NCI-H1436 treated with DMSO at 0.1 percent for 48 hours (cell line): ENCODE measurements around the gene CHD9.
"Not testable (repeated sequence)": the region's sequence is repeated elsewhere in the genome, so short reads cannot be mapped to it uniquely, and the experiment has no call there.

Experiments used
- DNase-seq: peaks from one replicate; lab custom pipeline; 2025; lab: John Stamatoyannopoulos, UW

Gene CHD9

DNA sequence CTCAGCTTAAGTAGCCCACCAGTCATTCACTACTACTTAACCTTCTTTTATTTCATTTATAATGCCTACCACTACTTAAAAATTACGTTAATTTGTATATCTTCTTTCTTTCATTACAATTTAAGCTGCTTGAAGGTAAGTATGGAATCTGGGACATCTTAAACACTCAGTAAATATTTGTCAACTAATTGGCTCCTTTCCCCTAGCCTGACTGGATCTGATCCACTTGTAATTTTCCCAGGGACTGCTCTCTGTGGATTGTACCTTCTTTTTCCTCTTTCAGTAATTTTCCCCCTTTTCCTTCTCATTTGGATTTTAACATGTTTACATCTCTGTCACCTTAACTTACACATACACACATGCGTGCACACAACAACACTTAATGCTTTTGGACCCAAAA lies 227.1 kb downstream of the CHD9 start:
- no peak for DNase-seq

GRCh38 chr16:53282328-53282727 lies 227.5 kb downstream of the CHD9 start:
- DNase-seq = no peak

DNA sequence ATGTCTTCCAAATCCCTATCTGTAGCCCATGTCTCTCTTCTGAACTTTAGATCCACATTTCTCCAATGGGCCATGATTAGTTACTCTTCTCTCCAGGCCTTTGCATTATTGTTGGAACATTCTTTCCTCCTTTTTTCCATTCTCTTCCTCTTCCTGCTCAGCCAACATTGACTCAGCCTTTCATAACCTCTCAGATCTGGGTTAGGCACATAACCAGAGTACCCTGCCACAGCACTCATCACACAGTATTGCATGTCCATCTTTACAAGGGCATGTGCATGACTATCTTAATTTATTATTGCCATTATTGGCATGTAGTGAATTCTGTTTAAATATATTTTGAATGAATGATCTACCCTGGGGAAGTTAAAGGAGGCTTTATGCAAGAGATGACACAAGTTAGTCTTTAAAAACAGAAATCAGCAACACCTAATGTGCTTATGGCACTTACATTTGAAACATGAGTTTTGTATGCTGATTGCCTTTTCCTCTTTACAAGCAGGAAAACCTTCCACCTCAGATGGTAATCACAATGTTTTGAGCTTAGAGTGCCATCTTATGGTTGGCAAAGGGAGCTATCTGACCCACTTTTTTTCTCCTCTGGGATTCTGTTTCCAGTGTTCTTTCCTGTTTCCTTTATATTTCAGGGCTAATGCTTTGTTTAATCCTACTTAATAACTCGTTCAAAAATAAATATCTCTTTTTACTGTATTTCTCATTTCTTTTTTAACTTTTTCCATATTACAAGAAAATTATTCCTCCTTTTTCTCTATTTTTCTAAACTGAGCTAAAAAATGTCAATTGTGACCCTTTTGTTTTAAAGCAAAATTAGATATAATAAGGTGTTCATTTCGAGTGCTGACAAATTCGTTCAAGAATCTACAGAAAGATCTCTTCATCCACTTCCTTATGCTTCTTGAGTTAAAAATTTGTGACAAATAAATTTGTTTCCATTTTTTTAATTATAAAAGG lies 228.5 kb downstream of the CHD9 start:
- DNase-seq = no peak

DNA sequence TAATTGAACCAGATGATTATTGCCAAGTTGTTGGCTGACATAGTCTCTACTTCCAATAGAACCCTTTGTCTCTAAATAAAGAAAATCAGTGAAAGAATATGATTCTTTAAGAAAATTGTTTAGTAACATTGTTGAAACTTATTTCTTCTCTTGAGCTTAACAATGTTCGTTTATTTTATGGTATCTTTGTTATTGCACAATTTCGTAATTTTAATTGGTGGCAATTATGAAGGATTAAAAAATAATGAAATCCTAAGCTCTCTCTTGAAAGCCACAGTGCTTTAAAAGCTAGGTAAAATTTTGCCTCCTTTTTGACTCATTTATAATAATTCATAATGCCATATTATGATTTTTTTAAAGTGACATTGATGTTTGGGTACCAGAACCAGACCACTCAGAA lies 230.4 kb downstream of the CHD9 start:
- DNase-seq = no peak

GRCh38 chr16:53290520-53290919 lies 235.7 kb downstream of the CHD9 start:
- no peak for DNase-seq

GRCh38 chr16:53291757-53292392 lies 237.1 kb downstream of the CHD9 start:
- no peak for DNase-seq

- no peak for DNase-seq
Measured at GRCh38 chr16:53297477-53297876, 242.7 kb downstream of the CHD9 start.

DNA sequence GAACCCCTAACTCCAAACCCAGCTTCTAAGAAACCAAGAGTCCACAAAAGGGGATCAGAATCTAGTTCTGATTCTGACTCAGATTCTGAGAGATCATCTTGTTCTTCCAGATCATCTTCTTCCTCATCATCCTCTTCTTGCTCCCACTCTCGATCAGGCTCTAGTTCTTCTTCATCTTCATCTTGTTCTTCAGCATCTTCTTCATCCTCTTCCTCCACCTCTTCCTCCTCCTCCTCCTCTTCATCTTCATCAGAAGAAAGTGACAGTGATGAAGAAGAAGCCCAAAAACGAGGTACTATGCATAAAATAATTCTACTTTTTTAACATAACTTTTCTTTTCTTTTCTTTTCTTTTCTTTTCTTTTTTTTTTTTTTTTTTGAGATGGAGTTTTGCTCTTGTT lies 249.5 kb downstream of the CHD9 start:
- DNase-seq = no peak

GRCh38 chr16:53305743-53306142 lies 251.0 kb downstream of the CHD9 start:
- DNase-seq = no peak

GRCh38 chr16:53309457-53309856 lies 254.7 kb downstream of the CHD9 start:
- no peak for DNase-seq

GRCh38 chr16:53320992-53321391 lies 266.2 kb downstream of the CHD9 start:
- no peak for DNase-seq

GRCh38 chr16:53323924-53324323 lies 269.1 kb downstream of the CHD9 start:
- no peak for DNase-seq

- DNase-seq = not testable (repeated sequence)
Measured at GRCh38 chr16:53330991-53331390, 276.2 kb downstream of the CHD9 start.

- no peak for DNase-seq
Measured at GRCh38 chr16:53334581-53334980, 279.8 kb downstream of the CHD9 start.

- no peak for DNase-seq
Measured at GRCh38 chr16:53337294-53337693, 282.5 kb downstream of the CHD9 start.

- no peak for DNase-seq
Measured at GRCh38 chr16:53341792-53342191, 287.0 kb downstream of the CHD9 start.

DNA sequence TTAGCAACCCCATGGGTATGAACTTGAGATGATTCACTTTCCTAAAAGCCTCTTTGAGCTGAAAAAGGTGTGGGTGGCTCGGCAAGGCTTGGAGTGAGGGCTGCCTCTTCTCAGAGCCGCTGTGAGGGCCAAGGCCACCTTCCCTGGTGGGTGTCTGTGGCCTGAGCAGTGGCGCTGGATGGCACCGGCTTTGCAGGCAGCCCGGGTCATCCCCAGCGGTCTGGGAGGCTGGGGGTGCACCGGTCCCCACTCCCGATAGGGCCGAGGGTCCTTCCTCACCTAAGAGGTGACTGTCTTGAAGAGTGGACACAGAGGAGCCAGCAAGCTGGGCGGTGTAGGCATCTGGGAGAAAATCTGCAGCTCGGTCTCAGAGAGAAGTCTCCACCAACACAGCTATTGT lies 300.3 kb downstream of the CHD9 start:
- DNase-seq = no peak

GRCh38 chr16:53356478-53357207 lies 301.9 kb downstream of the CHD9 start:
- DNase-seq = no peak

- DNase-seq = no peak
Measured at GRCh38 chr16:53357208-53357586, 302.4 kb downstream of the CHD9 start.

DNA sequence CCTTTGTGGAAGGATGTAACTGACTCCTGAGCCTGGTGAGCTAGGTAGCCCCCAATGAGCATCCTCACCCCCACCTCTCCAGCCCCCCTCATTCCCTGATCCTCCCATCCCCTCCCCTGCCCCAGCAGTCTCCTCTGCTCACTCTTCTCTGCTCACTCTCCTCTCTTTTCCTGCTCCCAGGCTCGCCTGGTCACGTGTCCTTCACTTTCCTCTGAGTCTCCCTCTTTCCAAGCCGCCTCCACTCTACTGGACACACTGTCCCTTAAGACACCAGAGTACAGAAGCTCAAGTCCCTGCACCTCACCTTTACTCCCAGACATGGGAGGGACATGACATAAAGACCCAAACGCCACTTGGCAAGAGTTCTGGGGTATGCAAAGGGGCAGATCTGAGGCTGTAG lies 303.2 kb downstream of the CHD9 start:
- no peak for DNase-seq

GRCh38 chr16:53358884-53359283 lies 304.1 kb downstream of the CHD9 start:
- DNase-seq = no peak

- no peak for DNase-seq
Measured at GRCh38 chr16:53369921-53370320, 315.1 kb downstream of the CHD9 start.

GRCh38 chr16:53370827-53371226 lies 316.0 kb downstream of the CHD9 start:
- DNase-seq = no peak
